ENCODE data around the gene ZNF280A.
"Not testable (repeated sequence)": the region's sequence is repeated elsewhere in the genome, so short reads cannot be mapped to it uniquely, and the experiment has no call there.

Gene ZNF280A

GRCh38 chr22:22532547-22533071 lies 12.5 kb upstream of the ZNF280A start:
- H3K27me3 ChIP-seq (ENCODE audit: low read depth); H3K4me1 ChIP-seq; in situ Hi-C loops (cut with MboI; ENCODE audit: low sequenced_read_pairs); H3K4me3 ChIP-seq; DNase-seq (ENCODE audit: low spot score in 2 of 2); H3K36me3 ChIP-seq (replicated peaks); H3K9me3 ChIP-seq: not testable (repeated sequence)

DNA sequence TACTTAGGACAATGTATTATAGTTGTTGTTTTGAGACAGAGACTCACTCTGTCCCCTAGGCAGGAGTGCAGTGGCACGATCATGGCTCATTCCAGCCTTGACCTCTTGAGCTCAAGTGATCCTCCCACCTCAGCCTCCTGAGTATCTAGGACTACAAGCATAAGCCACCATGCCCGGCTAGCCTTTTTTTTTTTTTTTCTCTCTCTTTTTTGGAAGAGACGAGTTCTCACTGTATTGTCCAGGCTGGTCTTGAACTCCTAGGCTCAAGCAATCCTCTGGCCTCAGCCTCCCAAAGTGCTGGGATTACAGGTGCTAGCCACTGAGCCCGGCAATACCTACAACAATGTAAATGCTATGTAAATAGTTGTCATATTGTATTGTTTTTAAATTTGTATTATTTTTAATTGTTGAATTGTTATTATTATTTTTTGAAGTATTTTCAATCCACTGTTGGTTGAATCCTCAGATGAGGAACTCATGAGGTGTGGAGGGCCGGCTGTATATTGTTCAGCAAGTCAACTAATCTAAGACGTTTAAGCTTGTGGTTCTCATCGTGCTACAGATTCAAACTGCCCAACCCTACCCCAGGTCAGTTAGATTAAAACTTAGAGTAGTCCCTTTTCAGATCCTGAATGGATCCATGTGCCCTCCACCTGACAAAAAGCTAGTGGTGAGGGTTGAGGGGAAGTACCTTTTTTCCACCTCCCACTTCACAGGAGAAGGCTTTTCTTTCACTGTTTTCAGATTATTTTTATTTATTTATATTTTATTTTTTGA lies 11.9 kb upstream of the ZNF280A start:
- no peaks in the 10 kb centered on the region for H3K27me3 ChIP-seq (ENCODE audit: low read depth)
- no peak for DNase-seq (ENCODE audit: low spot score in 2 of 2)
- no peak overlapping the region for H3K4me3 ChIP-seq
- no peaks in the 10 kb centered on the region for H3K36me3 ChIP-seq (replicated peaks)
- no peaks in the 10 kb centered on the region for H3K4me1 ChIP-seq
- no peaks in the 10 kb centered on the region for H3K9me3 ChIP-seq
- in situ Hi-C loops (cut with MboI; ENCODE audit: low sequenced_read_pairs), result no loop called here

DNA sequence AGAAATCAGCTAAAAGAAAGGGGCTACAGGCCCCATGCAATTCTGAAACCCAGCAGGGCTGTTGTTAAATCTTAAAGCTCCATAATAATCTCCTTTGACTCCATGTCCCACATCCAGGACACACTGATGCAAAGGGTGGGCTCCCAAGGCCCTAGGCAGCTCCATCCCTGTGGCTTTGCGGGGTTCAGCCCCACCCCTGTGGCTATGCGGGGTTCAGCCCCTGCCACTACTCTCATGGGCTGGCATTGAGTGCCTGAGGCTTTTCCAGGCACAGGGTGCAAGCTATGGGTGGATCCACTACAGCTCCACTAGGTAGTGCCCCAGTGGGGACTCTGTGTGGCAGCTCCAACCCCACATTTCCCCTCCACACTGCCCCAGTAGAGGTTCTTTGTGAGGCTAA lies 8.7 kb upstream of the ZNF280A start:
- no peaks in the 10 kb centered on the region; the same call in 1 of the 2 replicates for H3K27me3 ChIP-seq (ENCODE audit: low read depth)
- DNase-seq (ENCODE audit: low spot score in 2 of 2), result no peak
- no peaks in the 10 kb centered on the region for H3K9me3 ChIP-seq
- no peak overlapping the region for H3K4me3 ChIP-seq
- in situ Hi-C loops (cut with MboI; ENCODE audit: low sequenced_read_pairs), result no loop called here
- no peaks in the 10 kb centered on the region for H3K36me3 ChIP-seq (replicated peaks)
- H3K4me1 ChIP-seq, result no peaks in the 10 kb centered on the region

- no peaks in the 10 kb centered on the region for H3K36me3 ChIP-seq (replicated peaks)
- H3K27me3 ChIP-seq (ENCODE audit: low read depth), result no peaks in the 10 kb centered on the region; the same call in 1 of the 2 replicates
- H3K4me1 ChIP-seq, result no peaks in the 10 kb centered on the region
- H3K9me3 ChIP-seq, result no peaks in the 10 kb centered on the region
- in situ Hi-C loops (cut with MboI; ENCODE audit: low sequenced_read_pairs), result no loop called here
- no peak for DNase-seq (ENCODE audit: low spot score in 2 of 2)
- H3K4me3 ChIP-seq, result no peak overlapping the region
Observed at GRCh38 chr22:22527312-22527711, 7.2 kb upstream of the ZNF280A start.

DNA sequence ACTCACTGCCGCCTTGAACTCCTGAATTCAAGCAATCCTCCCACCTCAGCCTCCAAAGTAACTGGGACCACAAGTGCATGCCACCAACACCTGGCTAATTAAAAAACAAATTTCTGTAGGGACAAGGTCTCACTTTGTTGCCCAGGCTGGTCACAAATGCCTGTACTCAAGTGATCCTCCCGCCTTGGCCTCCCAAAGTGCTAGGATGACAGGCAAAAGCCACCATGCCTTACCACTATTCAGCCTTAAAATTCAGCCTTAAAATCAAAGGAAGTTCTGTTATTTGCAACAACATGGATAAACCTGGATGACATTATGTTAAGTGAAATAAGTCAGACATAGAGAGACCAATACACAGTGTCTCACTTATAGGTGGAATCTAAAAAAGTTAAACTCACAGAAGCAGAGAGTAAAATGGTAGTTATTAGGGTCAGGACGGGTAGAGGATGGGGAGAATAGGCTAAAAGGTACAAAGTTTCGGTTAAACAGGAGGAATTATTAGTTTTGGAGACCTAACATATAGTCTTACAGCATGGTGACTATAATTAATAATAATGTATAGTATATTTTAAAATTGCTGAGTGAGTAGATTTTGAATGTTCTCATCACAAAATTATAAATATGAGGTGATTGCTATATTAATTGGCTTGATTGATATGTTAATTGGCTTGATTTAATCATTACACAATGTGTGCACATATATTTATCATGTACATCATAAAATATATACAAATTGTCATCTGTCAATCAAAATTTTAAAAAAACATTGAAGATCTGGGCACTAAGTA lies 6.2 kb upstream of the ZNF280A start:
- no peak for DNase-seq (ENCODE audit: low spot score in 2 of 2)
- Histone ChIP-seq H3K9me3 (no peaks in the 10 kb centered on the region), H3K36me3 (replicated peaks) (no peaks in the 10 kb centered on the region), H3K4me3 (no peak overlapping the region), H3K4me1 (no peaks in the 10 kb centered on the region), H3K27me3 (ENCODE audit: low read depth) (no peaks in the 10 kb centered on the region; the same call in 1 of the 2 replicates)
- in situ Hi-C loops (cut with MboI; ENCODE audit: low sequenced_read_pairs), result no loop called here

DNA sequence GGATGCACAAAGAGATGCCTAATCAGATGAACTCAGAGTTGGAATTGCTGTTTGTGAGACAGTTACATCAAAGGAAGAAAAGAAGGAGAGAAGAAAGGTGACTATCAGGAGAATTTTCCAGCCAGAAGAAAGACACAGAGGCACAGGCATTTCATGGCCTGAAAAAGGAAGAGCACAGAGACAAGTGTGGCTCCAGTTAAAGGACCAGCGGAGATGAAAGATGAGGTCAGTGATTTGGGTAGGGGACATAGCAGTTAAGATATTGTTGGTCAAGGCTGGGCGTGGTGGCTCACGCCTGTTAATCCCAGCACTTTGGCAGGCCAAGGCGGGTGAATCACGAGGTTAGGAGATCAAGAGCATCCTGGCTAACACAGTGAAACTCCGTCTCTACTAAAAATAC lies 3.4 kb upstream of the ZNF280A start:
- in situ Hi-C loops (cut with MboI; ENCODE audit: low sequenced_read_pairs), result no loop called here
- Histone ChIP-seq H3K4me1 (no peaks in the 10 kb centered on the region; the same call in 1 of the 2 replicates), H3K9me3 (no peaks in the 10 kb centered on the region), H3K36me3 (replicated peaks) (no peaks in the 10 kb centered on the region), H3K4me3 (no peak overlapping the region), H3K27me3 (ENCODE audit: low read depth) (no peaks in the 10 kb centered on the region; the same call in 1 of the 2 replicates)
- no peak for DNase-seq (ENCODE audit: low spot score in 2 of 2)

DNA sequence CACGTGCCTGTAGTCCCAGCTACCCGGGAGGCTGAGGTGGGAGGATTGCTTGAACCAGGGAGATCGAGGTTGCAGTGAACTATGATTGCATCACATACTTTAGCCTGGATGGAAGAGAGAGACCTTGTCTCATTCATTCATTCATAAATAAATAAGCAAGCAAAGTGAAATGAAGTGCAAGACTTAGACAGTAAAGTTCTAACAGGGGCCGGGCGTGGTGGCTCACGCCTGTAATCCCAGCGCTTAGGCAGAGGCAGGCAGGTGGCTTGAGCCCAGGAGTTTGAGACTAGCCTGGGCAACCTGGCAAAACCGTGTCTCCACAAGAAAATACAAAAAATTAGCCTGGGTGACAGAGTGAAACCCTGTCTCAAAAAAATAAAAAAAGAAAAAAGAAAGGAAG lies 1.6 kb upstream of the ZNF280A start:
- H3K27me3 ChIP-seq (ENCODE audit: low read depth), result no peaks in the 10 kb centered on the region; the same call in 1 of the 2 replicates
- no peak for DNase-seq (ENCODE audit: low spot score in 2 of 2)
- H3K4me3 ChIP-seq, result no peak overlapping the region
- no peaks in the 10 kb centered on the region; the same call in 1 of the 2 replicates for H3K4me1 ChIP-seq
- in situ Hi-C loops (cut with MboI; ENCODE audit: low sequenced_read_pairs), result no loop called here
- H3K36me3 ChIP-seq (replicated peaks), result no peaks in the 10 kb centered on the region
- no peaks in the 10 kb centered on the region for H3K9me3 ChIP-seq

DNA sequence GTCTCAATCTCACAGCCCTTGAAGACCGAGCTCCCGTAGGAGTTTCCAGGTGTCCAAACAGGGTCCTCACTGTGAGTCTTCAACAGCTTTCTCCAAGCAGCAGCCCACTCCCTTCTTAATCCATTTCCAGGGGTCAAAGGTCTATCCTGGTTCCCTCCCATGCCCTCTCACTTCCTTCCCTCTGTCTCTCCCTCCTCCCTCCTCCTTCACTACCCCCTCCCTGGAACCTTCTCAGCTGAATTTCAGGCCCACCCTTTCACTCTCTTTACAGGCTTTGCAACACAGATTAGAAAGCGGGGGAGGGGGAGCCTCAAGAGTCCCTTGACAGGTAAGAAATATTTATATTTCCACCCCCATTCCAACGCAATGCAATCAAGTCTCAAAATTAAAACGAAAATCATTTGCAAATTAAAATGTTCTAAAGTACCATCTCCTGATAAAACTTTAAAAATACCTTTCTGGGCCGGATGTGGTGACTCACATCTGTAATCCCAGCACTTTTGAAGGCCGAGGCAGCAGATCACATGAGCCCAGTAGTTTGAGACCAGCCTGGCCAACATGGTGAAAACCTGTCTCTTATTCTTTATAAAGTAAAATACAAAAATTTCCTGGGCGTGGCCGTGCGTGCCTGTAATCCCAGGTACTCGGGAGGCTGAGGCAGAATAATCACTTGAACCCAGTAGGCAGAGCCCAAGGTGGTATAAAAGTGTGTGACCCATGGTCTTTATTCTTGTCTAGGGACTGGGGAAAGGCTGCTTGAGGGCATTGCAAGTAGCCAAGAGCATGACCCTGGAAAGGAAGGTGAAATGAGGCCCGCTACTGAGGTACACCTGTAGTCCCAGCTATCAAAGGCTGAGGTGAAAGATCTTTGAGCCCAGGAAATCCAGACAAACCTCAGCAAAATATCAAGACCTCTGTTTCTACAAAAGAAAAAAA lies 865 bp upstream of the ZNF280A start:
- H3K36me3 ChIP-seq (replicated peaks), result no peaks in the 10 kb centered on the region
- no peaks in the 10 kb centered on the region for H3K9me3 ChIP-seq
- no peak for DNase-seq (ENCODE audit: low spot score in 2 of 2)
- no peak overlapping the region for H3K4me3 ChIP-seq
- in situ Hi-C loops (cut with MboI; ENCODE audit: low sequenced_read_pairs), result no loop called here
- no peaks in the 10 kb centered on the region; the same call in 1 of the 2 replicates for H3K27me3 ChIP-seq (ENCODE audit: low read depth)
- H3K4me1 ChIP-seq, result no peaks in the 10 kb centered on the region; the same call in 1 of the 2 replicates

GRCh38 chr22:22519591-22519990 lies 479 bp downstream of the ZNF280A start:
- peak in 1 of 2 experiments; percentile 17 for DNase-seq (ENCODE audit: low spot score in 2 of 2)
- Histone ChIP-seq H3K27me3 (ENCODE audit: low read depth) (no peaks in the 10 kb centered on the region; the same call in 1 of the 2 replicates), H3K4me1 (no peaks in the 10 kb centered on the region; the same call in 1 of the 2 replicates), H3K4me3 (no peak overlapping the region), H3K36me3 (replicated peaks) (no peaks in the 10 kb centered on the region), H3K9me3 (no peaks in the 10 kb centered on the region)
- in situ Hi-C loops (cut with MboI; ENCODE audit: low sequenced_read_pairs), result no loop called here

- Histone ChIP-seq H3K9me3 (no peaks in the 10 kb centered on the region), H3K36me3 (replicated peaks) (no peaks in the 10 kb centered on the region), H3K4me3 (no peak overlapping the region), H3K27me3 (ENCODE audit: low read depth) (peaks cover 6% of the 10 kb centered on the region; the same call in 1 of the 2 replicates), H3K4me1 (no peaks in the 10 kb centered on the region; the same call in 1 of the 2 replicates)
- in situ Hi-C loops (cut with MboI; ENCODE audit: low sequenced_read_pairs), result no loop called here
- no peak for DNase-seq (ENCODE audit: low spot score in 2 of 2)
Observed at GRCh38 chr22:22516992-22517391, 3.1 kb downstream of the ZNF280A start.

GRCh38 chr22:22515890-22516289 lies 4.2 kb downstream of the ZNF280A start:
- Histone ChIP-seq H3K27me3 (ENCODE audit: low read depth) (peaks cover 6% of the 10 kb centered on the region; the same call in 1 of the 2 replicates), H3K4me3 (no peak overlapping the region), H3K36me3 (replicated peaks) (no peaks in the 10 kb centered on the region), H3K4me1 (no peaks in the 10 kb centered on the region; the same call in 1 of the 2 replicates), H3K9me3 (no peaks in the 10 kb centered on the region)
- no peak for DNase-seq (ENCODE audit: low spot score in 2 of 2)
- in situ Hi-C loops (cut with MboI; ENCODE audit: low sequenced_read_pairs), result no loop called here

DNA sequence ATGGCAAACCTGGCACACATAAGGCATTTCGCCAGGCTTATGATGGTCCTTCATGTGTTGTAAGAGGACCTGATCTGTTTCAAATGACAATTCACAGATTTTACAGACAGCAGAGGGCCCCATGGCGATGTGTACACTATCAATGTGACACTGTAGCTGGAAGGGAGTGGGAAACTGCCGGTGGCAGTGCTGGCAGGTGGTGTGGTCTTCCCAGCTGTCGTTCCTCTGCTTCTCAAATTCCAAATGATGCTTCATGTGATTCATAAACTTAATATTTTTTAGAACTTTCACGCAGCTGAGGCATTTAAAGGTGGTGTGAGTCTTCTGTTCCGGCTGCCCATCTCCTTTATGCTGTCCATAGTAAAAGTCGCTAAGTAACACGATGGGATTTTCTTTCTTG lies 5.6 kb downstream of the ZNF280A start:
- H3K4me3 ChIP-seq; H3K27me3 ChIP-seq (ENCODE audit: low read depth); H3K9me3 ChIP-seq; DNase-seq (ENCODE audit: low spot score in 2 of 2); H3K36me3 ChIP-seq (replicated peaks); H3K4me1 ChIP-seq; in situ Hi-C loops (cut with MboI; ENCODE audit: low sequenced_read_pairs): not testable (repeated sequence)

- H3K36me3 ChIP-seq (replicated peaks), result no peaks in the 10 kb centered on the region
- in situ Hi-C loops (cut with MboI; ENCODE audit: low sequenced_read_pairs), result no loop called here
- peaks cover 6% of the 10 kb centered on the region; the same call in 1 of the 2 replicates for H3K27me3 ChIP-seq (ENCODE audit: low read depth)
- no peak overlapping the region for H3K4me3 ChIP-seq
- DNase-seq (ENCODE audit: low spot score in 2 of 2), result no peak
- H3K9me3 ChIP-seq, result peaks cover 4% of the 10 kb centered on the region; the same call in 1 of the 2 replicates
- peaks cover 3% of the 10 kb centered on the region; the same call in 1 of the 2 replicates for H3K4me1 ChIP-seq
Observed at GRCh38 chr22:22513619-22514018, 6.5 kb downstream of the ZNF280A start.
